ENCODE data around the gene SCN3A.

Gene SCN3A

GRCh38 chr2:165109915-165110314 lies 93.9 kb downstream of the SCN3A start:
- no peak for DNase-seq

DNA sequence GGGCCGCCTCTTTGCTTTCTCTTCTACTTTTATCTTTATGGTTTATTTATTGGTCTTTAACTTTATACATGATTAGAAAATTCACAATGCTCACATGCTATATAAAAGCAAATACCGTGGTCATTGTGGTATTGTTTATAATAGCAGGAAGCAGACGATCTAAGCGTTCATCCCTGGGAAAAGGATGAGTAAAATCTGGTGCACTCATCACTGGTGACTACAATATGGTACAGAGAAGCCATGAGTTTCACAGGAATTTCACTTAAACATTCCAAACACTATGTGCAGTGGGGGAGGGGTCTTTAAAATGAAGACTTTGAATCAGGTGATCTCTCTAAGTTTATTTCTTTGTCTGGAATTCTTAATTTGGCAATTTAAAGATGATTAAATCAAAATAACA lies 97.9 kb downstream of the SCN3A start:
- no peak for DNase-seq

GRCh38 chr2:165087933-165088901 lies 115.6 kb downstream of the SCN3A start:
- DNase-seq = no peak

GRCh38 chr2:165086337-165086736 lies 117.5 kb downstream of the SCN3A start:
- DNase-seq = no peak

GRCh38 chr2:165083326-165083725 lies 120.5 kb downstream of the SCN3A start:
- DNase-seq = no peak

GRCh38 chr2:165082479-165082878 lies 121.4 kb downstream of the SCN3A start:
- no peak for DNase-seq

DNA sequence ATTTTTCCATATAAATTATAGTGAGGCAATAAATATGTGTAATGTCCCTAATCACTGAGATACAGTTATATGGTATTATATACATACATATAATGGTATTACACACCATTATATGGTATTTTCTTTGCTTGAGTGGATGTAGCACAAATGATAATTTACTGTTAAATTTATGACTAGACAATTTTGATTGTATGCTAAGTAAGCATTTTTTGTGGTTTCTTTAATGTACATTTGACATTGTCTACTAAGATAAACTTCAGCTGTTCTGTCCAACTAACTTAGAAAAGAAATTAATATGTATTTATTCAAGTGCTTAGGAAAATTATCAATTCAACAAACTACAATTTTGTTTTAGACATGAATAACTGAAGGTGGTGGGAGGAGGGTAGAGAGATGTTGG lies 122.6 kb downstream of the SCN3A start:
- DNase-seq = no peak

DNA sequence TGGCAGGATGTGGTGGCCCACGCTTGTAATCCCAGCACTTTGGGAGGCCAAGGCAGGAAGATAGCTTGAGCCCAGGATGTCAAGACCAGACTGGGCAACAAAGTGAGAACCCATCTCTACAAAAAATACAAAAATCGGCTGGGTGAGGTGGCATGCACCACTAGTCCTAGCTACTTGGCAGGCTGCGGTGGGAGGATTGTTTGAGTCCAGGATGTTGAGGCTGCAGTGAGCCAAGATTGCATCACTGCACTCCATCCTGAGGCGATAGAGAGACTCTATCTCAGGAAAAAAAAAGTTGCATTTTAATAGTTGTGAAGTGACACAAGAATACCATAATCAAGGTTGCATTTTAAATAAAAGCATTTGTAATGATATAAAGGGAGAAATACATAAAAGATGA lies 124.4 kb downstream of the SCN3A start:
- no peak for DNase-seq

- no peak for DNase-seq
Observed at GRCh38 chr2:165078913-165079312, 124.9 kb downstream of the SCN3A start.

DNA sequence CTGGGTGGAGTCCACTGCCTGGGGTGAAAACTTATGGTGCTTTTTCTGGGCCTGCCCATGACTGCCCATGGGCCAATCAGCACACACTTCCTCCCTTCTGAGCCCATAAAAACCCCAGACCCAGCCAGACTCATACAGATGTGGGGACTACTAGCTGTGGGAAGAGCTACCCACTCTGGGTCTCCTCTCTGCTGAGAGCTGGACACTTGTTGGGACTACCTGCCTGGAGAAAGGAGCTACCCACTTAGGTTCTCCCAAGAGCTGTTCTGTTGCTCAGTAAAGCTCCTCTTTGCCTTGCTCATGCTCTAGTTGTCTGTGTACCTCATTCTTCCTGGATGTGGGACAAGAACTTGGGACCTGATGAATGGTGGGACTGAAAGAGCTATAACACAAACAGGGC lies 129.0 kb downstream of the SCN3A start:
- no peak for DNase-seq

DNA sequence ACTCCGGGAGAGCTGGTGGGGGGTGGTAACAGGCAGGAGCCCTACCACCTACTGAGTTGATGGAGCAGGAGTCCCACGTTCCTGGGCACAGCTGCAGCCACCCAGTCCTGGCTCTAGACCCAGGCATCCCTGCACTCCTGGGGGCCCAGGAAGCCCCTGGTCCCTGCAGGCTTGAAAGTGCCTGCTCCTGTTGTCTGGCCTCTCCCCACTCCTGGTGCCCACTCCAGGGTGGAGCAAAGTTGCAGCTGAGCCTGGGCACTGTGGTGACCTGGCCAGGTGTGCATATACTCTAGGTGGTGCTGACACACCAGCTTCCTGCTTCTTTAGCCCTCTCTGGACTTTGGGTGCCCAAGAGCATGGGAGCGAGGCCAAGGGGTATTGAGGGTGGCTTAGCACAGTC lies 129.5 kb downstream of the SCN3A start:
- no peak for DNase-seq

DNA sequence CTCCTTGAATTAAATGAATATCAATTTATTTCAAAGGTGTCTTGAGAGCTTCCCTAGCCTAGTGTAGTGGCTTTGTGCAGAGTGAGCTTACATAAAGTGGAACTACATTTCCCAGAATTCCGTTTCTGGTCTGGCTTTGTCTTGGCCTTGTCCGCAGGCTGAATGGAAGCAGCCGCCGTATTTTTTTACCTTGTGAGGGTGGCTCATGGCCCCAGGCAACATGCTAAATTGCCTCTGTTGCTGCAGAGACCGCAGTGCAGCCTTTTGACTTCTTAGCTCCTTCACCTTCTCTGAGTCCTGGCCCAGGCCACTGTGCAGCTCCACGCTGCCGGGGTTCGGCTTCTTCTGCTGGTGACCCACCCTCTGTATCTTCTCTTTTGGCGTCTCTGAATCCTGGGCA lies 133.8 kb downstream of the SCN3A start:
- no peak for DNase-seq

DNA sequence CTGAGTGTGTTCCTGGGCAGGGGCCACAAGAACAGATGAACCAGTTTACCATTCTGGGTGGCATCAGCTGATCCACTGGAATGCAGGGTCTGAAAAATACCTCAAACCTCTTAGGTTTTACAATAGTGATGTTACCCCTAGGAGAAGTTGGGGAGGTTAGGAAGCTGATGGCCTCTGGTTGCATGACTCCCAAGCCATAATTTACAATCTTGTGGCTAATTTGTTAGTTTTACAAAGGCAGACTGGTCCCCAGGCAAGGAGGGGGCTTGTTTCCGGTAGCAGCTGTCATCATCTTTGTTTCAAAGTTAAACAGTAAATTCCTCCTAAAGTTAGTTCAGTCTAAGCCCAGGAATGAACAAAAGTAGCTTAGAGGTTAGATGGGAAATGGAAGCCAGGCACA lies 134.7 kb downstream of the SCN3A start:
- no peak for DNase-seq

- DNase-seq = no peak
Observed at GRCh38 chr2:165068487-165068757, 135.4 kb downstream of the SCN3A start.

GRCh38 chr2:165067643-165068486 lies 136.0 kb downstream of the SCN3A start:
- no peak for DNase-seq

GRCh38 chr2:165064743-165065142 lies 139.1 kb downstream of the SCN3A start:
- DNase-seq = no peak

DNA sequence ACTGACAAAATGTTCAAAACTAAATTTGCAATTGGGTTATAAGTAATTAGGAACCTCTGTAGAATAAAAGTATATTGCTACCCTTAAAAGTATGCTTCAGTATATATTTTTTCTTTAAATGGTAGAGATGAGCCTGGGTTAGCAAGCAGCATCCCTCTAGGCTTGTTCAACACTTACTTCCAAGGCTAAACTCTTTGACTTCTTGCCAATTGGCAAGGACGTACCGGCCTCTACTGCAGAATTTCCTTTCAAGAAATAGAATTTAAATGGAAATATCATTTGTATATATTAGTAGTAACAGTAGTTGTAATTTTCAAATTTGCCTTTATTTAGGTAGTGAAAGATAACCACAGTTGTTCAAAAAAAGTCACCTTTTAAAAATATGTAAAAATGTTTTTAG lies 143.4 kb downstream of the SCN3A start:
- no peak for DNase-seq

DNA sequence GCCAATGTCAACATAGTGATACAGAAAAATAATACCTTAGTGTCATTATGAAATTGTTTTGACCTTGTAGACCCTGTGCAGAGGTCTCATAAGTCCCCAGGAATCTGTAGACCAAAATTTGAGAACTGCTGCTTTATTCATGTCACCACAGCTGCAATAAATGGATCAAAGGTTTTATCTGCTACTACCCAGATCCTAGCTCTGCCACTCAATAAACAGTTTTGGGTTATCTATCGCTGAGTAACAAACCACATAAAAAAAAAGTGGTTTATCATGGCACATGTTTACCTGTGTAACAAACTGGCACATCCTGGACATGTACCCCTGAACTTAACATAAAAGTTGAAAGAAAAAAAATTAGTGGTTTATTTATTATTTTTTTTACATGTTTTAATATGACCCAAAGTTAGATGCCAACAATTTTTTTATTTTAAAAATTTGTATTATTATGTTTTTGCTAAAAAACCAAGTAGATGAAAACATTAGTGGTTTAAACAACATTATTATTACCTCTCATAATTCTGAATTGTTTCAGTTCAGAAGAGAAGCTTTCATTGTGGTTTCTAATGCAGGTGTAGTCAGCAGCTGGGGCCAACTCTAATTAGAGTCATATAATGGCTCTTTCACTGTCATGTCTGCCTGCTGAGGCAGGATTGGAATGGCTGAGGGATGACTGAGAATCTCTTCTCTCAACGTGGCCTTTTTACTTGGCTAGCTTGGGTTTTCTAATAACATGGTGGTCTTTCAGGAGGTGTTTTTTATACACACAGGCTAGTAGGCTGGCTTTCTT lies 145.2 kb downstream of the SCN3A start:
- DNase-seq = no peak

DNA sequence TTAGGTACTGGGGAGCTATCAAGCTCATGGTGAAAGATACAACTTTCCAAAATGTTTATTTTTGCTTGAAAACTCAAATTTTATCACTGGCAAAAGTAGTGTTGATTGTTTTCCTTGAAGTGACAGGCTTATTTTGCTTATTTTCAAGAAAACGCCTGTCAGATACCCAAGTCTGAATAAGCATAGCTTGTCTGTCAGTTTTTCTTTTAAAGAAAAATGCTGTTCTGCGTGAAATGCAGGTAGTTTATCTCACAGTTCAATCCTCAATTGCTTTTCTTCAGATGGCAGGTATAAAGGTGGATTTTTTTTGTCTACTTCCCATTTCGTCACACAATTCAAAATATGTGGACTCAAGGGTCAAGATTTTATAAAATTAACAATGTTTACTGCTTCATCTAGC lies 145.9 kb downstream of the SCN3A start:
- DNase-seq = no peak

DNA sequence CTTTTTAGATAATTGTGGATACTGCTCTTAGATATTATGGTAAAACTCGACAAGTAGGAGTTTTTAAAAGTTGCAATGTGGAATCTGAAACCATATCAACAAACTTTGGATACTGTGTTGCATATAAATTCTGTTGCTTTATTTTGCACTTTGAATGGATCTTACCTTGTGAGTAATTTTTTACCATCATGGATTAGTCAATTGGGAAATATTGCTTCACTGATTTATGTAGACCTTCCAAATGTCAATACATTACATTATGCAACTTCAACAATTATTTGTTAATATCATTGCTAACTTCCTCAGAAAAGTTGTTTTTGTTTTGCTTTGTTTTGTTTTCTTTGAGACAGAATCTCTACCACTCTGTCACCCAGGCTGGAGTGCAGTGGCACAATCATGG lies 146.5 kb downstream of the SCN3A start:
- no peak for DNase-seq

DNA sequence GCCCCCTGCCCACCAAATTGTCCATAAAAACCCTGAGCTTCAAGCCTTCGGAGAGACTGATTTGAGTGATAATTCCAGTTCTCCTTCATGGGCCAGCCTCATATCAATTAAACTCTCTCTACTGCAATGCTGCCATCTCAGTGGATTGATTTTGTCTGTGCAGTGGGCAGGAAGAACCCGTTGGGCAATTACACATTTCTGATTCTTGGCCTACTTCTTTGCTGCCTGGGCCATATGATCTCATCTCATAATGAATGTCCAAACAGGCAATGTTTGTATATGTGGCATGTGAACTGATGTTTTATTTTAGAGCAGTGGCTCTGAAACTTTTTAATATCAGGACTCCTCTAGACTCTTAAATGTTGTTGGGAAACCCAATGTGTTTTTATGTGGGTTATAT lies 147.3 kb downstream of the SCN3A start:
- no peak for DNase-seq

DNA sequence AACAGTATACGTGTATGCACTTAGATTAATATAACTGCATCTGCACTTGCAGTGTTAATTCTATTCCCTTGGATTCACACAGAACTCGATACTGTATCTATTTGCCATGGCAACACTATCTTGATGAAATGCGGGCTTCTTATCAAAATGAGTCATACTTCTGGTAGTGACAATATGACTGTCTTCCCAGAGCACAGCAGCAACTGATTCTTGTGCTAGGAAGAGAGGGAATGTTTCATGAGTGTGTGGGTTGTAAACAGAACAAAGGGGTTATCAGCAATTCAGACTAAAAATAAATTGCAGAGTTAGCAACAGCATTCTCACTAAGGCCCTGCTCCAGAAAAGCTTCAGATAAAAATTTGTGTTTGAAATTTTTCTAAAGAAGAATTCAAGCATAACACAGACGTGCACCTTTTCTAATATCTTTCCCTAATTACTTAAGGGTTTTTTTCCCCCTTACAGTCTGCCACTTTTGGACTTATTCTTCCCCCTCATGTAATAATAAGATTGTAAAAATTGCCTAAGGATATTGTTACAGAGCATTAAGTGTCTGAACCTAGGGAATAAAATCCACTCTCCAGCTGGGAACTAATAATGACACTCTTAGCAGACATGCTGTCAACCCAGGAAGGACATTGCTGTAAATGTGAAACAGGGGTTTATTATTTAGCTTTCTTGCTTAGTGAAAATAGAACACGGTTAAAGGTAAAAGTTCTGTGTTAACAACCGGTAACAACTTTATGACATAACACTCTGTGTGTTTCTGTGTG lies 148.6 kb downstream of the SCN3A start:
- DNase-seq = no peak

GRCh38 chr2:165054652-165055051 lies 149.2 kb downstream of the SCN3A start:
- DNase-seq = no peak
